Right lobe of liver (tissue), 4 donors: Measurements from ENCODE around the gene C1QTNF7.

ENCODE experiments used
- POLR2A ChIP-seq: fragments of 450-650 bp; IDR thresholded peaks from one replicate; pipeline ENCODE4 v1.6.1; 2017; ENCODE audit warnings: antibody characterized with exemption, mild to moderate bottlenecking
- TF ChIP-seq, protein P1 (sequence below), 4 donors: fragments of 200-600 bp in 3 of 4; fragments of 450-650 bp in 1 of 4; IDR thresholded peaks; one replicate each; pipeline versions ENCODE4 v1.5.1 to v1.8.0; 2016 to 2022; ENCODE audit warnings: antibody characterized with exemption in 4 of 4, mild to moderate bottlenecking in 2 of 4
- donor health status: DM: no; HTN: no; CAD: no.
- donor health status: DM: no; HTN: no; CAD: no.
- donor health status: DM: no; HTN: yes; CAD: no.

DNA sequence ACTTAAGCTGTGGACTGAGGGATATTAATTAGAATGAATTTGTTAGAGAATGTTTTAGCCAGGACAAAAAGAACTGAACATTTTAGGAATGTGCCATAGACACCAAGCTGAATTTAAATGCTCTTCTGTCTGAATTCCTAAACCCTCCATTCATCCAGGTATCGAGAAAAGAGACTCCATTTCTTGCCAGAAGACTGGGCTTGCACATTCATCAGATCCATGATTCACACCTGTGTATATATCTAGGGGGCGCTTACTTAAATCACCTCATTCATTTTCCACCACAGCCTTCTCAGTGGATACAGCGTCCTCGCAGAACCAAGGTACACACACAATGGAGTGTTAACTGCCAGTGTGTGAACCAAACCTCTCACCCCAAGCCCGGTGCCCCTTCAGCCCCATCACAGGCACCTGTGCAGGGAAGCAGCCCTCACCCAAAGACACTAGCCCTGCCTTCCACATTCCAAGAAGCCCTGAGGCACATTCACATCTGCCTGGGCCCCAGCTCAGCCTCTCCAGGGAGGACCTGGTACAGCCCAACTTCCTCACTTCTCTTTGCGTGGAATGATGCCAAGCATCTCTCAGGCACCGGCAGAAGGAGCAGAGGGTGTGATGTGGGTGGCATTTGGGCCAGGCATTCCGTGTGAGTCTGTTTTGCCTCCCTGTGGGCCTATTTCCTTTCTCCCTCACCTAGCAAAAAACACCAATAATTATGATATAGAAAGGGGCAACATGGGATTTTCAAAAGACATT, 35.6 kb upstream of the C1QTNF7 start:
- TF ChIP-seq, protein P1, sequence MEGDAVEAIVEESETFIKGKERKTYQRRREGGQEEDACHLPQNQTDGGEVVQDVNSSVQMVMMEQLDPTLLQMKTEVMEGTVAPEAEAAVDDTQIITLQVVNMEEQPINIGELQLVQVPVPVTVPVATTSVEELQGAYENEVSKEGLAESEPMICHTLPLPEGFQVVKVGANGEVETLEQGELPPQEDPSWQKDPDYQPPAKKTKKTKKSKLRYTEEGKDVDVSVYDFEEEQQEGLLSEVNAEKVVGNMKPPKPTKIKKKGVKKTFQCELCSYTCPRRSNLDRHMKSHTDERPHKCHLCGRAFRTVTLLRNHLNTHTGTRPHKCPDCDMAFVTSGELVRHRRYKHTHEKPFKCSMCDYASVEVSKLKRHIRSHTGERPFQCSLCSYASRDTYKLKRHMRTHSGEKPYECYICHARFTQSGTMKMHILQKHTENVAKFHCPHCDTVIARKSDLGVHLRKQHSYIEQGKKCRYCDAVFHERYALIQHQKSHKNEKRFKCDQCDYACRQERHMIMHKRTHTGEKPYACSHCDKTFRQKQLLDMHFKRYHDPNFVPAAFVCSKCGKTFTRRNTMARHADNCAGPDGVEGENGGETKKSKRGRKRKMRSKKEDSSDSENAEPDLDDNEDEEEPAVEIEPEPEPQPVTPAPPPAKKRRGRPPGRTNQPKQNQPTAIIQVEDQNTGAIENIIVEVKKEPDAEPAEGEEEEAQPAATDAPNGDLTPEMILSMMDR (IDR thresholded peaks at IDR 0.05) = no peak
- TF ChIP-seq POLR2A = no peak
